Fibroblast of skin of abdomen (primary cell): ENCODE data around the gene FUNDC1. TPM values are rescaled to one million over a fixed set of nuclear protein-coding genes. Genes with fewer than 3 reads are reported as not detected.
"Not testable (repeated sequence)": the region's sequence is repeated elsewhere in the genome, so short reads cannot be mapped to it uniquely, and the experiment has no call there.

ENCODE experiments used
- DNase-seq: peaks from one replicate; pipeline ENCODE4 v3.0.0-alpha.2; 2013
- polyA plus RNA-seq, 2 experiments: library from polyadenylated mRNA; unstranded; fragments of 120-200 nt; gene quantifications; one replicate each; pipeline ENCODE4 v1.2.1, GENCODE V29; 2013; ENCODE audit not compliant: insufficient read length in 2 of 2

The FUNDC1 gene
- 12.7 TPM for polyA plus RNA-seq (2013, experiment 1 of 2; ENCODE audit: insufficient read length)
- polyA plus RNA-seq (2013, experiment 2 of 2; ENCODE audit: insufficient read length) = 12.3 TPM

GRCh38 chrX:44542567-44543325 is at the start of gene FUNDC1:
Gene FUNDC1 (minus strand): TSS chrX:44542859. CDS start chrX:44542832, 27 bp downstream.
- peak; percentile 95 for DNase-seq

GRCh38 chrX:44585866-44586265 is 43.2 kb upstream of the FUNDC1 start:
- no peak for DNase-seq

- peak; percentile 17 for DNase-seq
Observed at GRCh38 chrX:44580466-44580865, 37.8 kb upstream of the FUNDC1 start.

GRCh38 chrX:44572340-44572938 is 29.8 kb upstream of the FUNDC1 start:
- DNase-seq = no peak

- DNase-seq = no peak
Observed at GRCh38 chrX:44570522-44570921, 27.9 kb upstream of the FUNDC1 start.

GRCh38 chrX:44569122-44569521 is 26.5 kb upstream of the FUNDC1 start:
- peak; percentile 7 for DNase-seq

- DNase-seq = no peak
Observed at GRCh38 chrX:44568196-44568595, 25.5 kb upstream of the FUNDC1 start.

GRCh38 chrX:44561896-44562295 is 19.2 kb upstream of the FUNDC1 start:
- DNase-seq = not testable (repeated sequence)

- no peak for DNase-seq
Observed at GRCh38 chrX:44550563-44550962, 7.9 kb upstream of the FUNDC1 start.

- not testable (repeated sequence) for DNase-seq
Observed at GRCh38 chrX:44545454-44545853, 2.8 kb upstream of the FUNDC1 start.

GRCh38 chrX:44544036-44544435 is 1.4 kb upstream of the FUNDC1 start:
- DNase-seq = no peak

GRCh38 chrX:44536198-44536597 is 6.5 kb downstream of the FUNDC1 start:
- no peak for DNase-seq

- no peak for DNase-seq
Observed at GRCh38 chrX:44529310-44529709, 13.3 kb downstream of the FUNDC1 start.

GRCh38 chrX:44514272-44514671 is 28.4 kb downstream of the FUNDC1 start:
- DNase-seq = no peak

- DNase-seq = no peak
Observed at GRCh38 chrX:44507292-44507691, 35.4 kb downstream of the FUNDC1 start.

GRCh38 chrX:44506678-44507077 is 36.0 kb downstream of the FUNDC1 start:
- DNase-seq = no peak

GRCh38 chrX:44503560-44503959 is 39.1 kb downstream of the FUNDC1 start:
- DNase-seq = no peak

GRCh38 chrX:44495091-44495490 is 47.6 kb downstream of the FUNDC1 start:
- DNase-seq = no peak

GRCh38 chrX:44494357-44494756 is 48.3 kb downstream of the FUNDC1 start:
- DNase-seq = no peak

- no peak for DNase-seq
Observed at GRCh38 chrX:44489515-44489914, 53.1 kb downstream of the FUNDC1 start.

GRCh38 chrX:44484607-44485146 is 58.0 kb downstream of the FUNDC1 start:
- DNase-seq = no peak

- DNase-seq = no peak
Observed at GRCh38 chrX:44483965-44484606, 58.6 kb downstream of the FUNDC1 start.

- no peak for DNase-seq
Observed at GRCh38 chrX:44482575-44482974, 60.1 kb downstream of the FUNDC1 start.
